Effector memory CD4-positive, alpha-beta T cell (primary cell): ENCODE results near the gene CDC42BPA.
"Not testable (repeated sequence)": the region's sequence is repeated elsewhere in the genome, so short reads cannot be mapped to it uniquely, and the experiment has no call there.

ENCODE experiments used
- DNase-seq, 3 donors: peaks; one replicate each; pipeline ENCODE4 v3.0.0-alpha.2; 2020
- H3K27ac ChIP-seq: 2 replicates; pipeline ENCODE4 v1.7.0; 2013; ENCODE audit warnings: mild to moderate bottlenecking, low read length, moderate library complexity; ENCODE audit not compliant: insufficient read depth, poor library complexity, severe bottlenecking
- H3K27me3 ChIP-seq: replicated peaks from 2 replicates; pipeline ENCODE4 v1.7.0; 2013; ENCODE audit warnings: mild to moderate bottlenecking, low read length; ENCODE audit not compliant: insufficient read depth, control insufficient read depth, poor library complexity, severe bottlenecking
- H3K36me3 ChIP-seq: 2 replicates; pipeline ENCODE4 v1.7.0; 2013; ENCODE audit warnings: mild to moderate bottlenecking, low read length, moderate library complexity; ENCODE audit not compliant: control insufficient read depth, insufficient read depth
- H3K4me1 ChIP-seq: 2 replicates; pipeline ENCODE4 v1.7.0; 2013; ENCODE audit warnings: low read length, mild to moderate bottlenecking; ENCODE audit not compliant: control insufficient read depth, insufficient read depth, poor library complexity, severe bottlenecking
- H3K4me3 ChIP-seq: 2 replicates; pipeline ENCODE4 v1.7.0; 2013; ENCODE audit warnings: low read length, low read depth, mild to moderate bottlenecking; ENCODE audit not compliant: insufficient read depth, poor library complexity, severe bottlenecking
- H3K9me3 ChIP-seq: 2 replicates; pipeline ENCODE4 v1.7.0; 2013; ENCODE audit warnings: mild to moderate bottlenecking, low read length, moderate library complexity; ENCODE audit not compliant: control insufficient read depth

The CDC42BPA gene

GRCh38 chr1:227242811-227243682, 75.2 kb downstream of the CDC42BPA start:
- no peaks in the 10 kb centered on the region for H3K4me1 ChIP-seq
- no peaks in the 10 kb centered on the region for H3K27me3 ChIP-seq
- H3K36me3 ChIP-seq = no peaks in the 10 kb centered on the region
- no peak overlapping the region for H3K4me3 ChIP-seq
- no peak overlapping the region for H3K27ac ChIP-seq
- H3K9me3 ChIP-seq = no peaks in the 10 kb centered on the region
- no peak for DNase-seq

DNA sequence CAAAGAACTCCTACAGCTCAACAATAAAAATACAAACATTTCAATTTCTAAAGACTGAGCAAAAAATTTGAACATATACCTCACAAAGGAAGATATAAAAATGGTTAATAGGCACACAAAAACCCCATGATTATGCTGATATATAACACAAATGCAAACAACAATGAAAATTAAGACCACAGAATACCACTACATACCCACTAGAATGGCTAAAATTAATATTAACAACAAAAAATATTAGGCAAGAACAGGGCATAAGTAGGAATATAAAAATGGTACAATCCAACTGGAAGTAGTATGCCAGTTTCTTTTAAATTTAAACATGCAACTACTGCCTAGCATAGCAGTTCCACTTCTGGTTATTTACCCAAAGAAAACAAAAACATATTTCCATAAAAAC, 77.3 kb downstream of the CDC42BPA start:
- no peak overlapping the region for H3K4me3 ChIP-seq
- DNase-seq = no peak
- no peaks in the 10 kb centered on the region for H3K4me1 ChIP-seq
- H3K27me3 ChIP-seq = no peaks in the 10 kb centered on the region
- no peaks in the 10 kb centered on the region for H3K36me3 ChIP-seq
- no peaks in the 10 kb centered on the region for H3K9me3 ChIP-seq
- no peak overlapping the region for H3K27ac ChIP-seq

GRCh38 chr1:227234998-227235405, 83.3 kb downstream of the CDC42BPA start:
- Histone ChIP-seq H3K4me3 (no peak overlapping the region), H3K9me3 (no peaks in the 10 kb centered on the region), H3K27me3 (no peaks in the 10 kb centered on the region), H3K36me3 (no peaks in the 10 kb centered on the region), H3K4me1 (no peaks in the 10 kb centered on the region), H3K27ac (no peak overlapping the region)
- no peak for DNase-seq

DNA sequence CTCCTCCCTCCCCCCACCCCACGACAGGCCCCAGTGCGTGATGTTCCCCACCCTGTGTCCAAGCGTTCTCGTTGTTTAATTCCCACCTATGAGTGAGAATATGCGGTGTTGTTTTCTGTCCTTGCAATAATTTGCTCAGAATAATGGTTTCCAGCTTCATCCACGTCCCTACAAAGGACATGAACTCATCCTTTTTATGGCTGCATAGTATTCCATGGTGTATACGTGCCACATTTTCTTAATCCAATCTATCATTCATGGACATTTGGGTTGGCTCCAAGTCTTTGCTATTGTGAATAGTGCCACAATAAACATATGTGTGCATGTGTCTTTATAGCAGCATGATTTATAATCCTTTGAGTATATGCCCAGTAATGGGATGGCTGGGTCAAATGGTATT, 87.2 kb downstream of the CDC42BPA start:
- H3K4me3 ChIP-seq, DNase-seq, H3K9me3 ChIP-seq, H3K27ac ChIP-seq, H3K27me3 ChIP-seq, H3K36me3 ChIP-seq, H3K4me1 ChIP-seq: not testable (repeated sequence)

GRCh38 chr1:227228201-227228600, 90.1 kb downstream of the CDC42BPA start:
- no peak for DNase-seq
- Histone ChIP-seq H3K4me3 (no peak overlapping the region), H3K27ac (no peak overlapping the region), H3K27me3 (no peaks in the 10 kb centered on the region), H3K4me1 (no peaks in the 10 kb centered on the region), H3K9me3 (no peaks in the 10 kb centered on the region), H3K36me3 (no peaks in the 10 kb centered on the region)

DNA sequence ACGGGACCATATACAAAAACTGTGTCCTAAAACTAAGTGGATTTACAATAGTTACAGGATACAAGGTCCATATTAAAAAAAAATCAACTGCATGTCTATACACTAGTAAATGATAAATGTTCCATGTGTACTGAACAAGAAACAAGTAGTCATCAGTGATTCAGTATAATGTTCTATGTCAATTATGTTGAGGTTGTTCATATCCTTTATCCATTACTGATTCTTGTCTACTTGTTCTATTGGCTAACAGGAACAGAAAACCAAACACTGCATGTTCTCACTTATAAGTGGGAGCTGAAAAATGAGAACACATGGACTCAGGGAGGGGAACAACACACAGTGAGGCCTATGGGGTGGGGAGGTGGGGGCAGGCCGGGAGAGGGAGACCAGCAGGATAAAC, 90.5 kb downstream of the CDC42BPA start:
- Histone ChIP-seq H3K27ac (no peak overlapping the region), H3K27me3 (no peaks in the 10 kb centered on the region), H3K36me3 (no peaks in the 10 kb centered on the region), H3K4me3 (no peak overlapping the region), H3K4me1 (no peaks in the 10 kb centered on the region), H3K9me3 (no peaks in the 10 kb centered on the region)
- no peak for DNase-seq

DNA sequence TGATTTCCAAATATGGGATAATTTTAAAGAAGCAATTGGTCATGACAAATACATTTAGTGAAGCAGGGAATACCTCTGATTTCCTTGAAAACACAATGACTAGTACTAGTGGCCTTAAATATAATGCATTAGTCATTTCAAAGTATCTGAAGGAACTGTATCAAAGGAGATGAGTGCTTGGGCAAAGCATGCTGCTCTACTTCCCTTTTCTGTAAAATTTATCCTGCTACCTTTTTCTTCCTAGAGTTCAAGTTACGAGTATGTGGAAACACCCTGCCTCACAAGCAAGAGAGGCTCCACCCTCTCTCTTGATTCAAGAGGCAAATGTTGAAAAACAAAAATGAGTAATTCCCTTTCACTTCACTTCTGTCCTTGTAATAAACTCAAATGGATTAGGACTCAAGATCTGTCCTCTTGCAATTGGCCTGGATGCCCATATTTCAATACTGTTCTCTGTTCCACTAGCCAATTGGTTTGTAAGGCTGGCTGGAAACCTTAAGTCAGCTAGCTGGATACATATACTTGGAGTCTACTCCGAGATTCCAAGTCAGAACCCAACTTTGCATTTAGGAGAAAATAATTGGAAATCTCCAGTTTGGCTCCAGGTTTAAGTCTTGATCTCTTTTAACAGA, 92.5 kb downstream of the CDC42BPA start:
- no peak for DNase-seq
- Histone ChIP-seq H3K9me3 (no peaks in the 10 kb centered on the region), H3K36me3 (no peaks in the 10 kb centered on the region), H3K4me1 (no peaks in the 10 kb centered on the region), H3K27me3 (no peaks in the 10 kb centered on the region), H3K4me3 (no peak overlapping the region), H3K27ac (no peak overlapping the region)

DNA sequence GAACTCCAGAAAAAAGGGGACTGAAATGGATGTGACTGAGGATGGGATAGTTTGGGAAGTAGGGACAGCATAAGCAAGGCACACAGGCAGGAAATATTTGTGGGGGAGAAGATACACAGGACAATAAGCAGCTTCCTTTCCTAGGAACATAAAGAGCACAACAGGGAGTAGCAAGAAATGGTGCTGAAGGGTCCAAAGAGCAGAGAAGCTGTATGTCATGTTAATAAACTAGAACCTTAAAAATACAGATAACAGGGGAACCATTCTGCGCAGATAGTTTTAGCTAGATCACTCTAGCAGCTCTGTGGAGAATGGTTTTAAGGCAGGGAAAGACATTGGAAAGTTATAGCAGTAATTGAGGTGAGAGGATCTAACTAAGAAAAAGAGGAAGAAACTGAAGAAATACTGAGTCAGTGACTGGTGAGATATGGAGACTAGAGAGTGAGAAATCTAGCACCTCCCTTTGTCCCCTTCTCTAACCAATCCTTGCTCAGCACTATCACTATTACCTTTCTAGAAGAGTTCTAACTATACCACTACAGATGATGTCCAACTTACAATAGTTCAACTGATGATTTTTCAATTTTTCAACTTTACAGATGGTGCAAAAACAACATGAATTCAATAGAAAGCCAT, 95.0 kb downstream of the CDC42BPA start:
- Histone ChIP-seq H3K27me3 (no peaks in the 10 kb centered on the region), H3K27ac (no peak overlapping the region), H3K36me3 (no peaks in the 10 kb centered on the region), H3K9me3 (no peaks in the 10 kb centered on the region), H3K4me1 (no peaks in the 10 kb centered on the region), H3K4me3 (no peak overlapping the region)
- no peak for DNase-seq

DNA sequence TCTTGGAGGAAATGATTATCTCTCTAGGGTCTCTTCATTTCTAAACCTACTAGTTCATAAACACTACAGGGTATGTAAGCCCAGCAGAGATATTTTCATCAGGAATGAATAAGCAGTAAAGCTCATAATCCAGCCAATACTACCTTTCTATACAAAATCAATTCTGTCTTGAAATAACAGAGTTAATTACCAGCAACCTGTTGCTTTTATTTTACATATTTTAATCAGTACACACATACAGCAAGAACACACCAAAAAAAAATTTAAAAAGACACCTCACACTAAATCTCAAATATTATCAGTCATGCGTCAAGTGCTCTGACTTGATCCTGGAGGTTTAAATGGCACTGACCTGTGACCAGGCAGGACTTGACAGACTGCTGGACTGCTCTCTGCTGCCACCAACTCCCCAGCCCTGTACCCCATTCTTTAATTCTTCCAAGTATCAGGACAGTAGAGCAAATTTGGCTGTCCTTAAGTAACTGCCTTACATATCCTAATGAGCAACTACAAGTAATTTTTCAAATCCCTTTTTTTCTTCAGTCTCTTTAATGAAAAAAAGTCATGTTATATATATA, 98.5 kb downstream of the CDC42BPA start:
- no peaks in the 10 kb centered on the region for H3K9me3 ChIP-seq
- no peak for DNase-seq
- no peak overlapping the region for H3K27ac ChIP-seq
- no peaks in the 10 kb centered on the region for H3K4me1 ChIP-seq
- no peak overlapping the region for H3K4me3 ChIP-seq
- no peaks in the 10 kb centered on the region for H3K36me3 ChIP-seq
- H3K27me3 ChIP-seq = no peaks in the 10 kb centered on the region
